HEK293 (cell line): ENCODE data around the gene FUT8.

Source experiments
- BCL11A ChIP-seq: fragments of 450-650 bp; formaldehyde crosslinking; IDR thresholded peaks from 2 replicates; pipeline ENCODE4 v1.5.1; 2016; ENCODE audit warnings: low read depth, missing biosample characterization, missing genetic modification characterization
- CTCF ChIP-seq: fragments of 450-650 bp; formaldehyde crosslinking; IDR thresholded peaks from 2 replicates; pipeline ENCODE4 v1.5.1; 2016; ENCODE audit warnings: missing biosample characterization, missing genetic modification characterization
- PRDM2 ChIP-seq: fragments of 450-650 bp; formaldehyde crosslinking; IDR thresholded peaks from 2 replicates; pipeline ENCODE4 v1.5.1; 2016; ENCODE audit warnings: missing biosample characterization, missing genetic modification characterization, borderline replicate concordance
- PRDM4 ChIP-seq: fragments of 450-650 bp; formaldehyde crosslinking; IDR thresholded peaks from 2 replicates; pipeline ENCODE4 v1.5.1; 2017; ENCODE audit warnings: missing biosample characterization, missing genetic modification characterization
- SCRT1 ChIP-seq: fragments of 450-650 bp; formaldehyde crosslinking; IDR thresholded peaks from 2 replicates; pipeline ENCODE4 v1.5.1; 2016; ENCODE audit warnings: missing biosample characterization, missing genetic modification characterization, borderline replicate concordance
- ZBTB17 ChIP-seq: fragments of 450-650 bp; formaldehyde crosslinking; IDR thresholded peaks from 2 replicates; pipeline ENCODE4 v1.5.1; 2016; ENCODE audit warnings: missing biosample characterization, missing genetic modification characterization
- ZBTB21 ChIP-seq: fragments of 450-650 bp; formaldehyde crosslinking; IDR thresholded peaks from 2 replicates; pipeline ENCODE4 v1.5.1; 2017; ENCODE audit warnings: missing biosample characterization, missing genetic modification characterization
- ZNF155 ChIP-seq: fragments of 450-650 bp; formaldehyde crosslinking; IDR thresholded peaks from 2 replicates; pipeline ENCODE4 v1.5.1; 2016; ENCODE audit warnings: missing biosample characterization, missing genetic modification characterization
- ZNF292 ChIP-seq: fragments of 450-650 bp; formaldehyde crosslinking; IDR thresholded peaks from 2 replicates; pipeline ENCODE4 v1.5.1; 2016; ENCODE audit warnings: low read depth, missing biosample characterization, missing genetic modification characterization, borderline replicate concordance
- ZNF311 ChIP-seq: fragments of 450-650 bp; formaldehyde crosslinking; IDR thresholded peaks from 2 replicates; pipeline ENCODE4 v1.5.1; 2017; ENCODE audit warnings: missing biosample characterization, missing genetic modification characterization, borderline replicate concordance
- ZNF561 ChIP-seq: fragments of 450-650 bp; IDR thresholded peaks from 2 replicates; pipeline ENCODE4 v1.5.1; 2018; ENCODE audit warnings: missing biosample characterization, missing genetic modification characterization, borderline replicate concordance
- TF ChIP-seq, protein P1 (sequence below): fragments of 450-650 bp; formaldehyde crosslinking; IDR thresholded peaks from 2 replicates; pipeline ENCODE4 v1.5.1; 2016; ENCODE audit warnings: missing biosample characterization, missing genetic modification characterization

DNA sequence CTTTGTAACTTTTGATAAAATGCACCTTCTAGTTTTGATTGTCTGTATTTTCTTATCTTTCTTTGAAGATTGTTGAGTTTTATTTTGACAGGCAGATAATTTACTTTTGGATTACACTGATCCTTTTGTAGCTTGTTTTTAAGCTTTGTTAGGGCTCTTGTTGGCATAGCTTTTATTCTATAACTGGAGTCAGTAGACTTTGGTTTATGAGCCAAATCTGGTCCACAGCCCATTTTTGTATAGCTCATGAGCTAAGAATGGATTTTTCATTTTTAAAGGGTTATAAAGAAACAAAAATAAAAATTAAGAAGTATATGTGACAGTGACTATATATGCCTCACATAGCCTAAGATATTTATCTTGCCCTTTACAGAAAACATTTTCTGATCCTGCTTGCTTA, 142.3 kb downstream of the FUT8 start:
- TF ChIP-seq ZNF292 (tag by site-specific recombination): no peak
- TF ChIP-seq ZNF311 (tag by site-specific recombination): no peak
- TF ChIP-seq, protein P1, sequence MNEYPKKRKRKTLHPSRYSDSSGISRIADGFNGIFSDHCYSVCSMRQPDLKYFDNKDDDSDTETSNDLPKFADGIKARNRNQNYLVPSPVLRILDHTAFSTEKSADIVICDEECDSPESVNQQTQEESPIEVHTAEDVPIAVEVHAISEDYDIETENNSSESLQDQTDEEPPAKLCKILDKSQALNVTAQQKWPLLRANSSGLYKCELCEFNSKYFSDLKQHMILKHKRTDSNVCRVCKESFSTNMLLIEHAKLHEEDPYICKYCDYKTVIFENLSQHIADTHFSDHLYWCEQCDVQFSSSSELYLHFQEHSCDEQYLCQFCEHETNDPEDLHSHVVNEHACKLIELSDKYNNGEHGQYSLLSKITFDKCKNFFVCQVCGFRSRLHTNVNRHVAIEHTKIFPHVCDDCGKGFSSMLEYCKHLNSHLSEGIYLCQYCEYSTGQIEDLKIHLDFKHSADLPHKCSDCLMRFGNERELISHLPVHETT: no peak
- TF ChIP-seq CTCF (tag by site-specific recombination): no peak
- TF ChIP-seq ZBTB17 (tag by site-specific recombination): no peak
- no peak for TF ChIP-seq ZNF561
- TF ChIP-seq PRDM2: no peak
- no peak for TF ChIP-seq BCL11A (tag by site-specific recombination)
- no peak for TF ChIP-seq PRDM4 (tag by site-specific recombination)
- TF ChIP-seq ZNF155 (tag by site-specific recombination): no peak
- no peak for TF ChIP-seq SCRT1 (tag by site-specific recombination)
- no peak for TF ChIP-seq ZBTB21 (tag by site-specific recombination)
